Motor neuron (in vitro differentiated cells): ENCODE results near the gene DNAH3. TPM values are rescaled to one million over a fixed set of nuclear protein-coding genes. Genes with fewer than 3 reads are reported as not detected.

ENCODE experiments used
- ATAC-seq, 8 experiments: fragments of 200-7000 bp; cut with Tn5 transposase; replicated peaks in 6 of 8; 2 replicates each; pipeline ENCODE4 v1.8.0; 2021; ENCODE audit warnings: mild to moderate bottlenecking in 8 of 8, moderate library complexity in 8 of 8
- H3K27ac ChIP-seq, 2 donors: fragments of 250-450 bp; sonication (Bioruptor Pico); 2 replicates each; pipeline ENCODE4 v1.9.0; 2021; ENCODE audit warnings: antibody characterized with exemption in 2 of 2, mild to moderate bottlenecking in 2 of 2, moderate library complexity in 1 of 2
- H3K4me1 ChIP-seq, 2 donors: fragments of 250-450 bp; sonication (Bioruptor Pico); replicated peaks in 1 of 2; 2 replicates each; pipeline ENCODE4 v1.6.1; 2021; ENCODE audit warnings: antibody characterized with exemption in 2 of 2, mild to moderate bottlenecking in 2 of 2, moderate library complexity in 1 of 2
- H3K4me3 ChIP-seq, 5 donors: fragments of 250-450 bp; sonication (Bioruptor Pico); 2 replicates each; pipeline ENCODE4 v1.9.0; 2021; ENCODE audit warnings: antibody characterized with exemption in 5 of 5, mild to moderate bottlenecking in 5 of 5, moderate library complexity in 4 of 5
- WGBS, 10 experiments: fragments of 450-650 bp; shearing (Covaris generic); methylation state at CpG; one replicate each; pipeline ENCODE4 v1.0.0; 2022; 5-methylcytosine and 5-hydroxymethylcytosine counted together
- in situ Hi-C, 9 experiments: fragments of 400-800 bp; cut with MboI; loops; one replicate each; pipeline ENCODE4 v1.15.0; 2021; ENCODE audit warnings: low sequenced_read_pairs in 9 of 9, low pct_unique_long_range_greater_than_20kb in 2 of 9; ENCODE audit not compliant: unreplicated experiment in 9 of 9
- total RNA-seq, 8 experiments: library from RNA; unstranded; fragments of 300-600 nt; gene quantifications; 2 replicates each; pipeline versions ENCODE4 v1.2.3 to v1.2.4, GENCODE V29; 2022

Gene DNAH3
- total RNA-seq, 8 experiments from 2014 or later = 0.14 to 0.71 (median 0.24) TPM; not detected in 2

- ATAC-seq = peak in 4 of 8 experiments; percentile 1 to 6 (median 5)
- Histone ChIP-seq H3K4me1 (peaks cover 11 to 24% of the 10 kb centered on the region in 2 donors), H3K4me3 (peak overlapping the region; percentile 48 to 67 (median 59)), H3K27ac (peak overlapping the region; percentile 99)
- in situ Hi-C loops = no loop called here
- 0% methylated on average over 1 to 3 of the region's 20 CpGs; no CpG with 5 or more reads in 7 of the 10 experiments for WGBS, 10 experiments
Observed at GRCh38 chr16:20901068-20901435, 249.6 kb downstream of the DNAH3 start.

- WGBS, 10 experiments = 0 to 7% (median 0%) methylated on average over 3 to 12 of the region's 62 CpGs; no CpG with 5 or more reads in 6 of the 10 experiments
- peak within 1 kb of the TSS; percentile 48 to 67 (median 59) for H3K4me3 ChIP-seq
- peaks cover 11 to 24% of the 10 kb centered on the region in 2 donors for H3K4me1 ChIP-seq
- peak within 1 kb of the TSS; percentile 99 for H3K27ac ChIP-seq
- in situ Hi-C loops = no loop called here
- peak; percentile 75 to 93 (median 92) for ATAC-seq
Observed at GRCh38 chr16:20900299-20901067, 250.2 kb downstream of the DNAH3 start, which contains the start of the genes DCUN1D3 and LYRM1. DCUN1D3 (minus strand) TSS chr16:20900358; CDS start chr16:20862538, 37,820 bp downstream. LYRM1 (plus strand) TSS chr16:20900771; CDS start chr16:20915556, 14,785 bp downstream.

- H3K4me3 ChIP-seq = peak overlapping the region; percentile 48 to 67 (median 59)
- in situ Hi-C loops = no loop called here
- peak in 5 of 8 experiments; percentile 0 to 9 (median 2) for ATAC-seq
- peak overlapping the region; percentile 99 for H3K27ac ChIP-seq
- 0% methylated on average over 1 of the region's 23 CpGs; no CpG with 5 or more reads in 9 of the 10 experiments for WGBS, 10 experiments
- H3K4me1 ChIP-seq = peaks cover 11 to 18% of the 10 kb centered on the region in 2 donors
Observed at GRCh38 chr16:20899477-20900298, 251.0 kb downstream of the DNAH3 start.

- in situ Hi-C loops = no loop called here
- H3K27ac ChIP-seq = peak overlapping the region in 1 of 2 donors; percentile 99
- ATAC-seq = peak in 3 of 8 experiments; percentile 1 to 3 (median 3)
Observed at GRCh38 chr16:20899071-20899470, 251.6 kb downstream of the DNAH3 start.

GRCh38 chr16:20897922-20898321 lies 252.7 kb downstream of the DNAH3 start:
- no peak overlapping the region for H3K27ac ChIP-seq
- WGBS, 10 experiments = 60 to 100% (median 83%) methylated on average over 1 to 3 of the region's 3 CpGs; no CpG with 5 or more reads in 1 of the 10 experiments
- H3K4me1 ChIP-seq = peaks cover 11 to 15% of the 10 kb centered on the region in 2 donors
- in situ Hi-C loops = no loop called here
- H3K4me3 ChIP-seq = peak overlapping the region in 1 of 5 donors; percentile 67
- ATAC-seq = no peak

More at GRCh38 chr16:20899071-20899470, 251.6 kb downstream of the DNAH3 start:
- H3K4me3 ChIP-seq = peak overlapping the region; percentile 48 to 67 (median 59)
- 0 to 19% (median 11%) methylated on average over 2 to 5 of the region's 5 CpGs; no CpG with 5 or more reads in 1 of the 10 experiments for WGBS, 10 experiments
- H3K4me1 ChIP-seq = peaks cover 11 to 15% of the 10 kb centered on the region in 2 donors

- WGBS, 10 experiments = 80 to 100% (median 96%) methylated on average over 1 to 4 of the region's 4 CpGs; no CpG with 5 or more reads in 2 of the 10 experiments
- Histone ChIP-seq H3K4me1 (peaks cover 11 to 13% of the 10 kb centered on the region in 2 donors), H3K4me3 (no peak overlapping the region), H3K27ac (no peak overlapping the region)
- ATAC-seq = no peak
- in situ Hi-C loops = no loop called here
Observed at GRCh38 chr16:20897253-20897897, 253.3 kb downstream of the DNAH3 start.

GRCh38 chr16:20894388-20894787 lies 256.3 kb downstream of the DNAH3 start:
- H3K4me3 ChIP-seq = no peak overlapping the region
- in situ Hi-C loops = no loop called here
- H3K27ac ChIP-seq = no peak overlapping the region
- peaks cover 6 to 7% of the 10 kb centered on the region in 2 donors for H3K4me1 ChIP-seq
- WGBS, 10 experiments = 71 to 100% (median 82%) methylated on average over 1 to 2 of the region's 2 CpGs; no CpG with 5 or more reads in 5 of the 10 experiments
- no peak for ATAC-seq

GRCh38 chr16:20889625-20890275 lies 260.9 kb downstream of the DNAH3 start:
- in situ Hi-C loops = no loop called here
- WGBS, 10 experiments = 80 to 100% (median 97%) methylated on average over 1 to 4 of the region's 4 CpGs; no CpG with 5 or more reads in 2 of the 10 experiments
- ATAC-seq = peak in 3 of 8 experiments; percentile 27 to 61 (median 29)
- Histone ChIP-seq H3K27ac (no peak overlapping the region), H3K4me1 (no peaks in the 10 kb centered on the region), H3K4me3 (no peak overlapping the region)

- WGBS, 10 experiments = 100% methylated on average over 1 of the region's 1 CpG; no CpG with 5 or more reads in 6 of the 10 experiments
- no peaks in the 10 kb centered on the region for H3K4me1 ChIP-seq
- no peak overlapping the region for H3K27ac ChIP-seq
- no peak overlapping the region for H3K4me3 ChIP-seq
- in situ Hi-C loops = no loop called here
- ATAC-seq = no peak
Observed at GRCh38 chr16:20887207-20887606, 263.4 kb downstream of the DNAH3 start.

- in situ Hi-C loops = no loop called here
- WGBS, 10 experiments = 0 to 100% (median 83%) methylated on average over 1 of the region's 1 CpG; no CpG with 5 or more reads in 2 of the 10 experiments
- Histone ChIP-seq H3K4me3 (no peak overlapping the region), H3K27ac (no peak overlapping the region), H3K4me1 (no peaks in the 10 kb centered on the region)
- no peak for ATAC-seq
Observed at GRCh38 chr16:20886320-20886719, 264.3 kb downstream of the DNAH3 start.

GRCh38 chr16:20884240-20884556 lies 266.4 kb downstream of the DNAH3 start:
- in situ Hi-C loops = no loop called here
- peak in 1 of 8 experiments; percentile 38 for ATAC-seq
- no peak overlapping the region for H3K4me3 ChIP-seq
- 40 to 86% (median 80%) methylated on average over 1 of the region's 1 CpG; no CpG with 5 or more reads in 4 of the 10 experiments for WGBS, 10 experiments
- H3K4me1 ChIP-seq = peaks cover 6 to 11% of the 10 kb centered on the region in 2 donors
- H3K27ac ChIP-seq = no peak overlapping the region
